K562 (cell line): ENCODE results near the gene PHF1. TPM values are rescaled to one million over a fixed set of nuclear protein-coding genes. Genes with fewer than 3 reads are reported as not detected.
A peak's percentile ranks its signal among the peaks of the same experiment; 100 is the strongest.

Experiments
- NCOA6 ChIP-seq: fragments of 450-650 bp; IDR thresholded peaks from 2 replicates; pipeline ENCODE4 v1.6.1; 2017; ENCODE audit warnings: mild to moderate bottlenecking
- SMAD3 ChIP-seq: fragments of 450-650 bp; formaldehyde crosslinking; conservative IDR thresholded peaks from 2 replicates; pipeline ENCODE4 v1.4.0; 2020; ENCODE audit warnings: mild to moderate bottlenecking
- ZBTB2 ChIP-seq: fragments of 450-650 bp; IDR thresholded peaks from 2 replicates; pipeline ENCODE4 v1.6.1; 2016; ENCODE audit warnings: antibody characterized with exemption
- ZNF124 ChIP-seq: sonication (generic); formaldehyde crosslinking; IDR thresholded peaks from 2 replicates; pipeline ENCODE4 v1.8.1; 2022; ENCODE audit warnings: missing genetic modification reagents
- ZNF707 ChIP-seq: fragments of 250-450 bp; sonication (Bioruptor Pico); conservative IDR thresholded peaks from 2 replicates; pipeline ENCODE4 v1.8.0; 2022; ENCODE audit warnings: inconsistent platforms, mild to moderate bottlenecking, moderate library complexity
- ZNF77 ChIP-seq: fragments of 250-450 bp; sonication (Bioruptor Pico); IDR thresholded peaks from 2 replicates; pipeline ENCODE4 v1.5.0; 2020
- polyA plus RNA-seq, 8 experiments: library from polyadenylated mRNA; depleted of rRNA in 4 of 8; stranded (reverse) in 5 of 8; unstranded in 3 of 8; fragments of >200 nt; fragmentation: Nextera tagmentation in 2 of 8; fragmentation: Illumina TruSeq in 1 of 8; extraction: Ambion mirVana in 2 of 8; extraction: Trizol in 1 of 8; gene quantifications; 2 replicates each; pipeline versions ENCODE4 v1.2.1 to v1.2.3, GENCODE V29; 2011 to 2014; ENCODE audit warnings: inconsistent platforms in 1 of 8, missing spikeins in 1 of 8
- total RNA-seq, 7 experiments: library from RNA; depleted of rRNA in 6 of 7; stranded (reverse); fragments of >200 nt in 6 of 7; fragmentation: Illumina TruSeq in 2 of 7; extraction: Trizol in 2 of 7; gene quantifications; 2 replicates each; pipeline versions ENCODE4 v1.2.1 to v1.2.3, GENCODE V29; 2011 to 2021; ENCODE audit warnings: low replicate concordance in 1 of 7
- TF ChIP-seq, protein P1 (sequence below): fragments of 450-650 bp; IDR thresholded peaks from 2 replicates; pipeline ENCODE4 v1.6.1; 2017; ENCODE audit warnings: mild to moderate bottlenecking, moderate library complexity
- TF ChIP-seq, protein P2 (sequence below): fragments of 200-600 bp; sonication (generic); IDR thresholded peaks from one replicate; pipeline ENCODE4 v1.6.1; 2012; ENCODE audit warnings: mild to moderate bottlenecking, low read depth, low read length, inconsistent platforms

Gene PHF1
- total and polyA plus RNA-seq, 9 of the 15 experiments (the other 6 are each of a cell fraction or from before 2014, with no cell fraction given), result 3.7 to 64.2 (median 33.7) TPM

DNA sequence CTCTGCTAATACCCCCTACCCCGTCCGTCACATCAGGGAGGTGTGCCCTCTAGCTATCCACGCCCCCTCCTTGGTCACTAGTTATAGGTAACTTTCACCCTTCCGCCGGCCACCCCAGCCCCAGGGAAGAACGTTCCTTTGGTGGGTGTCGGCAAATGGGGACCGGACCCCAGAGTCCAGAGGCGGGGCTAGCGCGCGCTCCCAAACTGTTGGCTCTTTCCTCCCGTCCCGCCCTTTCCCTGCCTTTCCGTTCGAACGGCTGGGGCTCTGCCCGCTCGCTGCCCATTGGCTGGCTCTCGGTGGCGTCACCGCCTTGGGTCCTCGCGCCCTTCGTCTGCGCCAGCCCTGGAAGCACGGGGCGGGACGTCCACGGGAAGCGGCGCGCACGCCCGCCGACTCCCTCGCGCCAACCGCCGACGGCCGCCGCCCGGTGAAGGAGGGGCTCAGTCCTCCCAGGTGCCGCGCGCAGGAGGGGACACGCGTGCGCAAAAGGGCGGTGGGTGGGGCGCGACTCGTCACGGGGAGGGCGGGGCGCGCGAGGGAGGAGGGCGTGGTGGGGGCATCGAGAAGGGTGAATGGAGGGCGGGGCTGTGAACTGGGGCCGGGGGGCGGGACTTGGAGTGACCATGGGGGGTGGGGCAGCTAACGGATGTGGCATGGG is 634 bp upstream of the PHF1 start (continued):
- TF ChIP-seq, protein P1, sequence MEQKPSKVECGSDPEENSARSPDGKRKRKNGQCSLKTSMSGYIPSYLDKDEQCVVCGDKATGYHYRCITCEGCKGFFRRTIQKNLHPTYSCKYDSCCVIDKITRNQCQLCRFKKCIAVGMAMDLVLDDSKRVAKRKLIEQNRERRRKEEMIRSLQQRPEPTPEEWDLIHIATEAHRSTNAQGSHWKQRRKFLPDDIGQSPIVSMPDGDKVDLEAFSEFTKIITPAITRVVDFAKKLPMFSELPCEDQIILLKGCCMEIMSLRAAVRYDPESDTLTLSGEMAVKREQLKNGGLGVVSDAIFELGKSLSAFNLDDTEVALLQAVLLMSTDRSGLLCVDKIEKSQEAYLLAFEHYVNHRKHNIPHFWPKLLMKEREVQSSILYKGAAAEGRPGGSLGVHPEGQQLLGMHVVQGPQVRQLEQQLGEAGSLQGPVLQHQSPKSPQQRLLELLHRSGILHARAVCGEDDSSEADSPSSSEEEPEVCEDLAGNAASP, result no peak
- TF ChIP-seq NCOA6, result no peak
- no peak for TF ChIP-seq SMAD3 (CRISPR knock-in tag)
- no peak for TF ChIP-seq ZNF707
- 0 out of 2 replicates have a peak, but pooled peaks have one; percentile 12 for TF ChIP-seq ZNF77 (CRISPR knock-in tag)
- TF ChIP-seq ZBTB2, result peak; percentile 66
- TF ChIP-seq, protein P2, sequence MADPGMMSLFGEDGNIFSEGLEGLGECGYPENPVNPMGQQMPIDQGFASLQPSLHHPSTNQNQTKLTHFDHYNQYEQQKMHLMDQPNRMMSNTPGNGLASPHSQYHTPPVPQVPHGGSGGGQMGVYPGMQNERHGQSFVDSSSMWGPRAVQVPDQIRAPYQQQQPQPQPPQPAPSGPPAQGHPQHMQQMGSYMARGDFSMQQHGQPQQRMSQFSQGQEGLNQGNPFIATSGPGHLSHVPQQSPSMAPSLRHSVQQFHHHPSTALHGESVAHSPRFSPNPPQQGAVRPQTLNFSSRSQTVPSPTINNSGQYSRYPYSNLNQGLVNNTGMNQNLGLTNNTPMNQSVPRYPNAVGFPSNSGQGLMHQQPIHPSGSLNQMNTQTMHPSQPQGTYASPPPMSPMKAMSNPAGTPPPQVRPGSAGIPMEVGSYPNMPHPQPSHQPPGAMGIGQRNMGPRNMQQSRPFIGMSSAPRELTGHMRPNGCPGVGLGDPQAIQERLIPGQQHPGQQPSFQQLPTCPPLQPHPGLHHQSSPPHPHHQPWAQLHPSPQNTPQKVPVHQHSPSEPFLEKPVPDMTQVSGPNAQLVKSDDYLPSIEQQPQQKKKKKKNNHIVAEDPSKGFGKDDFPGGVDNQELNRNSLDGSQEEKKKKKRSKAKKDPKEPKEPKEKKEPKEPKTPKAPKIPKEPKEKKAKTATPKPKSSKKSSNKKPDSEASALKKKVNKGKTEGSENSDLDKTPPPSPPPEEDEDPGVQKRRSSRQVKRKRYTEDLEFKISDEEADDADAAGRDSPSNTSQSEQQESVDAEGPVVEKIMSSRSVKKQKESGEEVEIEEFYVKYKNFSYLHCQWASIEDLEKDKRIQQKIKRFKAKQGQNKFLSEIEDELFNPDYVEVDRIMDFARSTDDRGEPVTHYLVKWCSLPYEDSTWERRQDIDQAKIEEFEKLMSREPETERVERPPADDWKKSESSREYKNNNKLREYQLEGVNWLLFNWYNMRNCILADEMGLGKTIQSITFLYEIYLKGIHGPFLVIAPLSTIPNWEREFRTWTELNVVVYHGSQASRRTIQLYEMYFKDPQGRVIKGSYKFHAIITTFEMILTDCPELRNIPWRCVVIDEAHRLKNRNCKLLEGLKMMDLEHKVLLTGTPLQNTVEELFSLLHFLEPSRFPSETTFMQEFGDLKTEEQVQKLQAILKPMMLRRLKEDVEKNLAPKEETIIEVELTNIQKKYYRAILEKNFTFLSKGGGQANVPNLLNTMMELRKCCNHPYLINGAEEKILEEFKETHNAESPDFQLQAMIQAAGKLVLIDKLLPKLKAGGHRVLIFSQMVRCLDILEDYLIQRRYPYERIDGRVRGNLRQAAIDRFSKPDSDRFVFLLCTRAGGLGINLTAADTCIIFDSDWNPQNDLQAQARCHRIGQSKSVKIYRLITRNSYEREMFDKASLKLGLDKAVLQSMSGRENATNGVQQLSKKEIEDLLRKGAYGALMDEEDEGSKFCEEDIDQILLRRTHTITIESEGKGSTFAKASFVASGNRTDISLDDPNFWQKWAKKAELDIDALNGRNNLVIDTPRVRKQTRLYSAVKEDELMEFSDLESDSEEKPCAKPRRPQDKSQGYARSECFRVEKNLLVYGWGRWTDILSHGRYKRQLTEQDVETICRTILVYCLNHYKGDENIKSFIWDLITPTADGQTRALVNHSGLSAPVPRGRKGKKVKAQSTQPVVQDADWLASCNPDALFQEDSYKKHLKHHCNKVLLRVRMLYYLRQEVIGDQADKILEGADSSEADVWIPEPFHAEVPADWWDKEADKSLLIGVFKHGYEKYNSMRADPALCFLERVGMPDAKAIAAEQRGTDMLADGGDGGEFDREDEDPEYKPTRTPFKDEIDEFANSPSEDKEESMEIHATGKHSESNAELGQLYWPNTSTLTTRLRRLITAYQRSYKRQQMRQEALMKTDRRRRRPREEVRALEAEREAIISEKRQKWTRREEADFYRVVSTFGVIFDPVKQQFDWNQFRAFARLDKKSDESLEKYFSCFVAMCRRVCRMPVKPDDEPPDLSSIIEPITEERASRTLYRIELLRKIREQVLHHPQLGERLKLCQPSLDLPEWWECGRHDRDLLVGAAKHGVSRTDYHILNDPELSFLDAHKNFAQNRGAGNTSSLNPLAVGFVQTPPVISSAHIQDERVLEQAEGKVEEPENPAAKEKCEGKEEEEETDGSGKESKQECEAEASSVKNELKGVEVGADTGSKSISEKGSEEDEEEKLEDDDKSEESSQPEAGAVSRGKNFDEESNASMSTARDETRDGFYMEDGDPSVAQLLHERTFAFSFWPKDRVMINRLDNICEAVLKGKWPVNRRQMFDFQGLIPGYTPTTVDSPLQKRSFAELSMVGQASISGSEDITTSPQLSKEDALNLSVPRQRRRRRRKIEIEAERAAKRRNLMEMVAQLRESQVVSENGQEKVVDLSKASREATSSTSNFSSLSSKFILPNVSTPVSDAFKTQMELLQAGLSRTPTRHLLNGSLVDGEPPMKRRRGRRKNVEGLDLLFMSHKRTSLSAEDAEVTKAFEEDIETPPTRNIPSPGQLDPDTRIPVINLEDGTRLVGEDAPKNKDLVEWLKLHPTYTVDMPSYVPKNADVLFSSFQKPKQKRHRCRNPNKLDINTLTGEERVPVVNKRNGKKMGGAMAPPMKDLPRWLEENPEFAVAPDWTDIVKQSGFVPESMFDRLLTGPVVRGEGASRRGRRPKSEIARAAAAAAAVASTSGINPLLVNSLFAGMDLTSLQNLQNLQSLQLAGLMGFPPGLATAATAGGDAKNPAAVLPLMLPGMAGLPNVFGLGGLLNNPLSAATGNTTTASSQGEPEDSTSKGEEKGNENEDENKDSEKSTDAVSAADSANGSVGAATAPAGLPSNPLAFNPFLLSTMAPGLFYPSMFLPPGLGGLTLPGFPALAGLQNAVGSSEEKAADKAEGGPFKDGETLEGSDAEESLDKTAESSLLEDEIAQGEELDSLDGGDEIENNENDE, result no peak
- TF ChIP-seq ZNF124 (CRISPR knock-in tag), result no peak
